Neural cell (in vitro differentiated cells): ENCODE results near the gene CREB1.

Experiments used
- EP300 ChIP-seq: fragments of 450-650 bp; conservative IDR thresholded peaks from 2 replicates; pipeline ENCODE4 v1.6.1; 2014; ENCODE audit warnings: antibody characterized with exemption, mild to moderate bottlenecking, moderate library complexity; ENCODE audit not compliant: poor library complexity, severe bottlenecking
- EZH2 ChIP-seq: fragments of 200-600, 300-800 bp; shearing (Covaris generic), sonication (generic); IDR thresholded peaks from 2 replicates; pipeline ENCODE4 v1.6.1; 2014; ENCODE audit warnings: antibody characterized with exemption, low read length, borderline replicate concordance, mild to moderate bottlenecking; ENCODE audit not compliant: insufficient read depth, poor library complexity, severe bottlenecking
- MXI1 ChIP-seq: fragments of 450-650 bp; conservative IDR thresholded peaks from 2 replicates; pipeline ENCODE4 v1.6.1; 2014; ENCODE audit warnings: antibody characterized with exemption, mild to moderate bottlenecking; ENCODE audit not compliant: poor library complexity, severe bottlenecking
- POLR2AphosphoS5 ChIP-seq: IDR thresholded peaks from 2 replicates; pipeline ENCODE4 v1.6.1; 2012
- RAD21 ChIP-seq: fragments of 450-650 bp; conservative IDR thresholded peaks from 2 replicates; pipeline ENCODE4 v1.6.1; 2014; ENCODE audit warnings: antibody characterized with exemption, mild to moderate bottlenecking, moderate library complexity
- REST ChIP-seq: IDR thresholded peaks from 2 replicates; pipeline ENCODE4 v1.6.1; 2012; ENCODE audit warnings: borderline replicate concordance
- TAF1 ChIP-seq: IDR thresholded peaks from 2 replicates; pipeline ENCODE4 v1.6.1; 2012; ENCODE audit warnings: low read depth
- TF ChIP-seq, protein P1 (sequence below): fragments of 450-650 bp; IDR thresholded peaks from 2 replicates; pipeline ENCODE4 v1.5.1; 2014; ENCODE audit warnings: antibody characterized with exemption, mild to moderate bottlenecking, moderate library complexity; ENCODE audit not compliant: poor library complexity, severe bottlenecking

- TF ChIP-seq, protein P1, sequence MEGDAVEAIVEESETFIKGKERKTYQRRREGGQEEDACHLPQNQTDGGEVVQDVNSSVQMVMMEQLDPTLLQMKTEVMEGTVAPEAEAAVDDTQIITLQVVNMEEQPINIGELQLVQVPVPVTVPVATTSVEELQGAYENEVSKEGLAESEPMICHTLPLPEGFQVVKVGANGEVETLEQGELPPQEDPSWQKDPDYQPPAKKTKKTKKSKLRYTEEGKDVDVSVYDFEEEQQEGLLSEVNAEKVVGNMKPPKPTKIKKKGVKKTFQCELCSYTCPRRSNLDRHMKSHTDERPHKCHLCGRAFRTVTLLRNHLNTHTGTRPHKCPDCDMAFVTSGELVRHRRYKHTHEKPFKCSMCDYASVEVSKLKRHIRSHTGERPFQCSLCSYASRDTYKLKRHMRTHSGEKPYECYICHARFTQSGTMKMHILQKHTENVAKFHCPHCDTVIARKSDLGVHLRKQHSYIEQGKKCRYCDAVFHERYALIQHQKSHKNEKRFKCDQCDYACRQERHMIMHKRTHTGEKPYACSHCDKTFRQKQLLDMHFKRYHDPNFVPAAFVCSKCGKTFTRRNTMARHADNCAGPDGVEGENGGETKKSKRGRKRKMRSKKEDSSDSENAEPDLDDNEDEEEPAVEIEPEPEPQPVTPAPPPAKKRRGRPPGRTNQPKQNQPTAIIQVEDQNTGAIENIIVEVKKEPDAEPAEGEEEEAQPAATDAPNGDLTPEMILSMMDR, result no peak
- TF ChIP-seq RAD21 (no peak), TAF1 (no peak), MXI1 (no peak), POLR2AphosphoS5 (no peak), EZH2 (no peak), REST (no peak), EP300 (no peak)
Observed at GRCh38 chr2:207513551-207514257, 16.1 kb upstream of the CREB1 start.
